HCT116 (cell line): ENCODE results near the gene CALR. TPM values are rescaled to one million over a fixed set of nuclear protein-coding genes. Genes with fewer than 3 reads are reported as not detected.
"Not testable (repeated sequence)": the region's sequence is repeated elsewhere in the genome, so short reads cannot be mapped to it uniquely, and the experiment has no call there.

Experiments
- ATAC-seq: fragments of 200-7000 bp; cut with Tn5 transposase; 2 replicates; pipeline ENCODE4 v1.9.1; 2020; ENCODE audit warnings: mild to moderate bottlenecking, moderate library complexity
- BruUV-seq: library from RNA; stranded (reverse); fragments of 400-500 nt; replicated peaks from 2 replicates; lab custom pipeline; 2021; lab: Mats Ljungman, UMichigan
- CTCF ChIA-PET: fragments of 300-600 bp; sonication (Branson Sonifier 250); formaldehyde crosslinking; loops from one replicate; lab custom pipeline; 2021; ENCODE audit warnings: antibody characterized with exemption; lab: Charles Lee
- POLR2A ChIA-PET: fragments of 300-600, 350-600 bp; sonication (Branson Sonifier 250); formaldehyde crosslinking; loops from one replicate; lab custom pipeline; 2021; ENCODE audit warnings: antibody characterized with exemption; lab: Charles Lee
- RAD21 ChIA-PET, 2 experiments: fragments of 300-600 bp; sonication (Branson Sonifier 250); formaldehyde crosslinking; loops; one replicate each; lab custom pipeline; 2023; ENCODE audit warnings: low total read pairs in 2 of 2; ENCODE audit not compliant: uncharacterized antibody in 2 of 2, unreplicated experiment in 2 of 2, low non-redundant PET in 1 of 2; lab: Charles Lee
- DNase-seq: peaks from one replicate; pipeline ENCODE4 v3.0.0-alpha.2; 2010; ENCODE audit warnings: low read depth, low spot score
- H2AFZ ChIP-seq: fragments of 200-600 bp; shearing (Covaris generic), sonication (generic); 2 replicates; pipeline ENCODE4 v1.6.1; 2017; ENCODE audit warnings: low read depth, mixed run types, mixed read lengths, antibody characterized with exemption, low read length; ENCODE audit not compliant: poor library complexity, severe bottlenecking
- H3K27ac ChIP-seq: 2 replicates; pipeline ENCODE4 v1.5.1; 2012; ENCODE audit warnings: low read depth, low read length
- H3K27me3 ChIP-seq: fragments of 200-600 bp; sonication (generic); 2 replicates; pipeline ENCODE4 v1.6.1; 2016; ENCODE audit warnings: mixed run types, low read length, mixed read lengths; ENCODE audit not compliant: insufficient read depth
- H3K36me3 ChIP-seq, 2 experiments: fragments of 200-500 bp in 1 of 2; fragments of 200-600 bp in 1 of 2; sonication (Bioruptor generic) in 1 of 2; sonication (generic) in 1 of 2; 2 replicates each; pipeline versions ENCODE4 v1.5.1 to v1.6.1; 2014 to 2016; ENCODE audit warnings: low read length in 2 of 2, inconsistent platforms in 1 of 2, mixed read lengths in 1 of 2, mixed run types in 1 of 2; ENCODE audit not compliant: insufficient read depth in 2 of 2, control insufficient read depth in 1 of 2
- H3K4me1 ChIP-seq, 2 experiments: fragments of 200-600 bp in 1 of 2; sonication (generic) in 1 of 2; 2 replicates each; pipeline versions ENCODE4 v1.5.1 to v1.6.1; 2012 to 2017; ENCODE audit warnings: low read length in 2 of 2, inconsistent platforms in 1 of 2, mild to moderate bottlenecking in 1 of 2, mixed read lengths in 1 of 2, mixed run types in 1 of 2, moderate library complexity in 1 of 2; ENCODE audit not compliant: insufficient read depth in 2 of 2, control insufficient read depth in 1 of 2
- H3K4me2 ChIP-seq: fragments of 200-600 bp; sonication (generic); 2 replicates; pipeline ENCODE4 v1.6.1; 2017; ENCODE audit warnings: mixed run types, low read length, mixed read lengths
- H3K4me3 ChIP-seq, 2 experiments: fragments of 200-600 bp in 1 of 2; sonication (generic) in 1 of 2; replicated peaks in 1 of 2; 2 replicates each; pipeline ENCODE4 v1.5.1; 2011 to 2016; ENCODE audit warnings: low read length in 2 of 2, control low read depth in 1 of 2, low read depth in 1 of 2, mild to moderate bottlenecking in 1 of 2, mixed read lengths in 1 of 2, mixed run types in 1 of 2
- H3K79me2 ChIP-seq: fragments of 200-600 bp; sonication (generic); 2 replicates; pipeline ENCODE4 v1.6.1; 2017; ENCODE audit warnings: mild to moderate bottlenecking, mixed run types, low read length, moderate library complexity, mixed read lengths; ENCODE audit not compliant: insufficient read depth
- H3K9ac ChIP-seq: fragments of 200-600 bp; sonication (generic); 2 replicates; pipeline ENCODE4 v1.6.1; 2016; ENCODE audit warnings: low read length, mixed read lengths
- H3K9me2 ChIP-seq: fragments of 200-600 bp; sonication (generic), shearing (Covaris generic); 2 replicates; pipeline ENCODE4 v1.6.1; 2017; ENCODE audit warnings: mixed run types, mild to moderate bottlenecking, moderate library complexity; ENCODE audit not compliant: insufficient read depth
- H3K9me3 ChIP-seq, 2 experiments: fragments of 200-500 bp in 1 of 2; fragments of 200-600 bp in 1 of 2; sonication (Bioruptor generic) in 1 of 2; sonication (generic) in 1 of 2; 2 replicates each; pipeline ENCODE4 v1.6.1; 2014 to 2017; ENCODE audit warnings: low read length in 2 of 2, mixed read lengths in 2 of 2, inconsistent platforms in 1 of 2, low read depth in 1 of 2, mild to moderate bottlenecking in 1 of 2, mixed run types in 1 of 2, moderate library complexity in 1 of 2; ENCODE audit not compliant: control insufficient read depth in 1 of 2, insufficient read depth in 1 of 2
- H4K20me1 ChIP-seq: fragments of 200-600 bp; sonication (generic), shearing (Covaris generic); 2 replicates; pipeline ENCODE4 v1.6.1; 2017; ENCODE audit warnings: mixed run types, mild to moderate bottlenecking, moderate library complexity; ENCODE audit not compliant: insufficient read depth
- CBX3 ChIP-seq: IDR thresholded peaks from 2 replicates; pipeline ENCODE4 v1.6.1; 2012; ENCODE audit warnings: low read depth
- EGR1 ChIP-seq: IDR thresholded peaks from 2 replicates; pipeline ENCODE4 v1.6.1; 2012; ENCODE audit warnings: low read depth
- EZH2 ChIP-seq: fragments of 200-600 bp; sonication (generic); IDR thresholded peaks from 2 replicates; pipeline ENCODE4 v1.6.1; 2017; ENCODE audit warnings: antibody characterized with exemption, mixed run types
- FOSL1 ChIP-seq: IDR thresholded peaks from 2 replicates; pipeline ENCODE4 v1.6.1; 2012; ENCODE audit warnings: low read depth
- JUND ChIP-seq: IDR thresholded peaks from 2 replicates; pipeline ENCODE4 v1.6.1; 2012
- POLR2A ChIP-seq: IDR thresholded peaks from 2 replicates; pipeline ENCODE4 v1.7.0; 2011; ENCODE audit warnings: borderline replicate concordance; ENCODE audit not compliant: insufficient read depth, insufficient read length; ENCODE audit errors: extremely low read depth
- POLR2AphosphoS5 ChIP-seq: IDR thresholded peaks from 2 replicates; pipeline ENCODE4 v1.6.1; 2011; ENCODE audit warnings: mild to moderate bottlenecking, low read depth, low read length, moderate library complexity
- RAD21 ChIP-seq: IDR thresholded peaks from 2 replicates; pipeline ENCODE4 v1.6.1; 2012; ENCODE audit warnings: low read depth, mild to moderate bottlenecking
- TCF7L2 ChIP-seq: IDR thresholded peaks from 2 replicates; pipeline ENCODE4 v1.7.0; 2011; ENCODE audit warnings: borderline replicate concordance, inconsistent platforms; ENCODE audit not compliant: insufficient read depth, insufficient read length; ENCODE audit errors: extremely low read depth
- YY1 ChIP-seq: IDR thresholded peaks from 2 replicates; pipeline ENCODE4 v1.6.1; 2011; ENCODE audit warnings: low read length, low read depth, moderate library complexity, mild to moderate bottlenecking; ENCODE audit not compliant: insufficient replicate concordance; ENCODE audit errors: extremely low read depth
- ZFX ChIP-seq: fragments of 450-650 bp; IDR thresholded peaks from 2 replicates; pipeline ENCODE4 v1.6.1; 2017
- intact Hi-C: fragments of 100-400 bp; cut with micrococcal nuclease; formaldehyde crosslinking; loops from 2 replicates; pipeline ENCODE4 v1.10.0; 2022
- total RNA-seq: library from RNA; stranded (reverse); gene quantifications from one replicate; pipeline ENCODE4 v1.2.1, GENCODE V29; 2021; ENCODE audit not compliant: unreplicated experiment
- TF ChIP-seq, protein P1 (sequence below), 3 experiments: fragments of 200-600 bp in 1 of 3; sonication (generic) in 1 of 3; IDR thresholded peaks in 2 of 3; conservative IDR thresholded peaks in 1 of 3; 2 replicates each; pipeline ENCODE4 v1.5.1; 2012 to 2017; ENCODE audit warnings: low read depth in 2 of 3, low read length in 2 of 3, antibody characterized with exemption in 1 of 3, borderline replicate concordance in 1 of 3, control low read depth in 1 of 3, mild to moderate bottlenecking in 1 of 3, mixed read lengths in 1 of 3, mixed run types in 1 of 3, moderate library complexity in 1 of 3; ENCODE audit not compliant: insufficient read depth in 1 of 3
- TF ChIP-seq, protein P2 (sequence below): IDR thresholded peaks from 2 replicates; pipeline ENCODE4 v1.6.1; 2011; ENCODE audit warnings: mild to moderate bottlenecking, low read length, moderate library complexity; ENCODE audit not compliant: insufficient replicate concordance; ENCODE audit errors: extremely low read depth

CALR gene
- total RNA-seq, 1 experiment from 2014 or later = 739 TPM

DNA sequence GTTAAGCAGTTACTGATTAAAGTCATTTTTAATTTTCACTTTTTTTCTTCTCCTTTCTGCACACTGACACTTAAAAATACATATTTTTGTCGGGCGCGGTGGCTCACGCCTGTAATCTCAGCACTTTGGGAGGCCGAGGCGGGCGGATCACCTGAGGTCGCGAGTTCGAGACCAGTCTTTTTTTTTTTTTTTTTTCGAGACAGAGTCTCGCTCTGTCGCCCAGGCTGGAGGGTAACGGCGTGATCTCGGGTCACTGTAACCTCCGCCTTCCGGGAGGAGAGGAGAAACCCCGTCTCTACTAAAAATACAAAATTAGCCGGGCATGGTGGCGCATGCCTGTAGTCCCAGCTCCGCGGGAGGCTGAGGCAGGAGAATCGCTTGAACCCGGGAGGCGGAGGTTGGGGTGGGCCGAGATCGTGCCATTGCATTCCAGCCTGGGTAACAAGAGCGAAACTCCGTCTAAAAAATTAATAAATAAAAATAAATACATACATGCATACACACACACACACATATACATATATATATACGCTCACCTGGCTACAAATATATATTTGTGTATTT is 19.1 kb downstream of the CALR start:
- not testable (repeated sequence) for H3K9me2 ChIP-seq
- peak; percentile 44 for ATAC-seq

DNA sequence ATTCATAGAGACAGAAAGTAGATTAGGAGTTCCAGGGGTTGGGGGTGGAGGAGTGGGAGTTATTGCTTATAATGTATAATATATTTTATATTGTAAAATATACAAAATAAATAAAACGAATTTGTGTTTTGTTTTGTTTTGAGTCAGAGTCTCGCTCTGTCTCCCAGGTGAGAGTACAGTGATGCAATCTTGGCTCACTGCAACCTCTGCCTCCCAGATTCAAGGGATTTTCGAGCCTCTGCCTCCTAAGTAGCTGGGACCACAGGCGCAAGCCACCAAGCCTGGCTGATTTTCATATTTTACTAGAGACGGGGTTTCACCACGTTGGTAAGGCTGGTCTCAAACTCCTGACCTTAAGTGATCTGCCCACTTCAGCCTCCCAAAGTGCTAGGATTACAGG is 21.1 kb downstream of the CALR start:
- no peak overlapping the region for H3K4me2 ChIP-seq
- no TSS peak for BruUV-seq

More for the DNA sequence above, 19.1 kb downstream of the CALR start:
- DNase-seq, H4K20me1 ChIP-seq, intact Hi-C loops, H3K9me3 ChIP-seq, BruUV-seq, RAD21 ChIA-PET, POLR2A ChIA-PET, H3K27me3 ChIP-seq: not testable (repeated sequence)
- Histone ChIP-seq H3K4me1 (peaks cover 9 to 29% of the 10 kb centered on the region in 2 experiments), H3K27ac (peak overlapping the region; percentile 98), H3K4me3 (peak overlapping the region; percentile 75 to 92), H3K36me3 (peaks cover 6 to 23% of the 10 kb centered on the region in 2 experiments; a peak in 2 of 4 replicates), H3K4me2 (peak overlapping the region; percentile 86), H2AFZ (peak overlapping the region; percentile 68), H3K79me2 (peaks cover 44% of the 10 kb centered on the region), H3K9ac (peak overlapping the region; percentile 97)
- CTCF ChIA-PET = interaction anchor here (3.6 kb wide), 1 partner anchor 8 kb away, joined by 15 read pairs; no protein-coding TSS in a partner anchor
- peak; percentile 25 for TF ChIP-seq CBX3

More for the DNA sequence above, 21.1 kb downstream of the CALR start:
- H3K36me3 ChIP-seq = peaks cover 0 to 6% of the 10 kb centered on the region in 2 experiments; a peak in 1 of 4 replicates
- H3K27me3 ChIP-seq = no peaks in the 10 kb centered on the region
- peaks cover 9 to 24% of the 10 kb centered on the region in 2 experiments for H3K4me1 ChIP-seq
- DNase-seq = no peak
- H3K9me2 ChIP-seq = no peaks in the 10 kb centered on the region
- POLR2A ChIA-PET = no interaction called here
- no peak for ATAC-seq
- H3K27ac ChIP-seq = no peak overlapping the region
- no peak overlapping the region for H2AFZ ChIP-seq
- TF ChIP-seq POLR2A (no peak), TCF7L2 (no peak), EGR1 (no peak), POLR2AphosphoS5 (no peak), ZFX (no peak), EZH2 (no peak), RAD21 (no peak), YY1 (no peak), CBX3 (no peak), FOSL1 (no peak), JUND (no peak)
- TF ChIP-seq, protein P1, sequence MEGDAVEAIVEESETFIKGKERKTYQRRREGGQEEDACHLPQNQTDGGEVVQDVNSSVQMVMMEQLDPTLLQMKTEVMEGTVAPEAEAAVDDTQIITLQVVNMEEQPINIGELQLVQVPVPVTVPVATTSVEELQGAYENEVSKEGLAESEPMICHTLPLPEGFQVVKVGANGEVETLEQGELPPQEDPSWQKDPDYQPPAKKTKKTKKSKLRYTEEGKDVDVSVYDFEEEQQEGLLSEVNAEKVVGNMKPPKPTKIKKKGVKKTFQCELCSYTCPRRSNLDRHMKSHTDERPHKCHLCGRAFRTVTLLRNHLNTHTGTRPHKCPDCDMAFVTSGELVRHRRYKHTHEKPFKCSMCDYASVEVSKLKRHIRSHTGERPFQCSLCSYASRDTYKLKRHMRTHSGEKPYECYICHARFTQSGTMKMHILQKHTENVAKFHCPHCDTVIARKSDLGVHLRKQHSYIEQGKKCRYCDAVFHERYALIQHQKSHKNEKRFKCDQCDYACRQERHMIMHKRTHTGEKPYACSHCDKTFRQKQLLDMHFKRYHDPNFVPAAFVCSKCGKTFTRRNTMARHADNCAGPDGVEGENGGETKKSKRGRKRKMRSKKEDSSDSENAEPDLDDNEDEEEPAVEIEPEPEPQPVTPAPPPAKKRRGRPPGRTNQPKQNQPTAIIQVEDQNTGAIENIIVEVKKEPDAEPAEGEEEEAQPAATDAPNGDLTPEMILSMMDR (IDR thresholded peaks at IDR 0.05 in 2 of 3, conservative IDR thresholded peaks at IDR 0.05 in 1 of 3; ENCODE audit: borderline replicate concordance in 1 of 3, insufficient read depth in 1 of 3, low read depth in 2 of 3, low read length in 2 of 3) = no peak
- TF ChIP-seq, protein P2, sequence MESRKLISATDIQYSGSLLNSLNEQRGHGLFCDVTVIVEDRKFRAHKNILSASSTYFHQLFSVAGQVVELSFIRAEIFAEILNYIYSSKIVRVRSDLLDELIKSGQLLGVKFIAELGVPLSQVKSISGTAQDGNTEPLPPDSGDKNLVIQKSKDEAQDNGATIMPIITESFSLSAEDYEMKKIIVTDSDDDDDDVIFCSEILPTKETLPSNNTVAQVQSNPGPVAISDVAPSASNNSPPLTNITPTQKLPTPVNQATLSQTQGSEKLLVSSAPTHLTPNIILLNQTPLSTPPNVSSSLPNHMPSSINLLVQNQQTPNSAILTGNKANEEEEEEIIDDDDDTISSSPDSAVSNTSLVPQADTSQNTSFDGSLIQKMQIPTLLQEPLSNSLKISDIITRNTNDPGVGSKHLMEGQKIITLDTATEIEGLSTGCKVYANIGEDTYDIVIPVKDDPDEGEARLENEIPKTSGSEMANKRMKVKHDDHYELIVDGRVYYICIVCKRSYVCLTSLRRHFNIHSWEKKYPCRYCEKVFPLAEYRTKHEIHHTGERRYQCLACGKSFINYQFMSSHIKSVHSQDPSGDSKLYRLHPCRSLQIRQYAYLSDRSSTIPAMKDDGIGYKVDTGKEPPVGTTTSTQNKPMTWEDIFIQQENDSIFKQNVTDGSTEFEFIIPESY = no peak
- H3K79me2 ChIP-seq = peaks cover 26% of the 10 kb centered on the region
- RAD21 ChIA-PET = no interaction called here
- no peak overlapping the region for H3K4me3 ChIP-seq
- H3K9ac ChIP-seq = no peak overlapping the region
- CTCF ChIA-PET = interaction anchor here (0.6 kb wide), 2 partner anchors 10 to 18 kb away, joined by 3 read pairs; partner anchors contain the start of gene DAND5
- H4K20me1 ChIP-seq = no peaks in the 10 kb centered on the region
- intact Hi-C loops = no loop called here
- no peaks in the 10 kb centered on the region for H3K9me3 ChIP-seq
